ENCODE data around the gene PDGFC.

DNA sequence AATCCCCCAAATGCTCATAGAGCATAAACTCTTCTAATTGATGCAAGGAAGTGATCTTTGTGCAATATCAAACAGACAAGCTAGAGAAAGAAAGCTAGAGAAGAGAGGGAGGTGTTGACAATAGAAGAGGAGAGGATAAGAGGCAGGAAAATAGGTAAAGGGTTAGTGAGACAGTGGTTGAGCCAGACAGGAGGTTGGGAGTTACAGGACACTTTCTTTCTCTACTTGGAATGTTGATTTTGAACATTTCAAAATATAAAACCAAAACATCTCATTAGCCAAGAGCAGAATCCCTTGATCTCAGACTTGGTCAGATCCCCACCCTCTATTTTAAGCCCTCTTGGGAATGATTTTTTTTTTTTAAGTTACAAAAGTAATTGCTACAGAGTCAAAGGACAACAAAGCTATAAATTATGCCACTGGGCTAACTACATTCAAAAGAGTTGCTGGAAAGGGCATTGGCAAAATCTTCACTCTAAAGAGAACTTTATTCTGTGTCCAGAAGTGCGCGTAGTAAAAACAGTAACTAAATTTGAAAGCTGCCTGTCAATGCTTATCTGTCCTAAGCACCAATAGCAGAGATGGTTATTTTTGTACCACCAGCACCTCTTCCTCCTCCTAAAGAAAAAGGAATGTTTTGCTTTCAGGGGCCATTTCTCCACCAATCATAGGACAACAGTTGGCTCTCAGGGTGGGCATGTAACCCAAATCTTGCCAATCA, 133.8 kb downstream of the PDGFC start:
- TF ChIP-seq CTCF (conservative IDR thresholded peaks at IDR 0.05) = no peak
- TF ChIP-seq EZH2 (IDR thresholded peaks at IDR 0.05; ENCODE audit: low read depth) = no peak

Data from PC-9 (cell line).